ENCODE measurements around the gene LMAN2.

The LMAN2 gene

DNA sequence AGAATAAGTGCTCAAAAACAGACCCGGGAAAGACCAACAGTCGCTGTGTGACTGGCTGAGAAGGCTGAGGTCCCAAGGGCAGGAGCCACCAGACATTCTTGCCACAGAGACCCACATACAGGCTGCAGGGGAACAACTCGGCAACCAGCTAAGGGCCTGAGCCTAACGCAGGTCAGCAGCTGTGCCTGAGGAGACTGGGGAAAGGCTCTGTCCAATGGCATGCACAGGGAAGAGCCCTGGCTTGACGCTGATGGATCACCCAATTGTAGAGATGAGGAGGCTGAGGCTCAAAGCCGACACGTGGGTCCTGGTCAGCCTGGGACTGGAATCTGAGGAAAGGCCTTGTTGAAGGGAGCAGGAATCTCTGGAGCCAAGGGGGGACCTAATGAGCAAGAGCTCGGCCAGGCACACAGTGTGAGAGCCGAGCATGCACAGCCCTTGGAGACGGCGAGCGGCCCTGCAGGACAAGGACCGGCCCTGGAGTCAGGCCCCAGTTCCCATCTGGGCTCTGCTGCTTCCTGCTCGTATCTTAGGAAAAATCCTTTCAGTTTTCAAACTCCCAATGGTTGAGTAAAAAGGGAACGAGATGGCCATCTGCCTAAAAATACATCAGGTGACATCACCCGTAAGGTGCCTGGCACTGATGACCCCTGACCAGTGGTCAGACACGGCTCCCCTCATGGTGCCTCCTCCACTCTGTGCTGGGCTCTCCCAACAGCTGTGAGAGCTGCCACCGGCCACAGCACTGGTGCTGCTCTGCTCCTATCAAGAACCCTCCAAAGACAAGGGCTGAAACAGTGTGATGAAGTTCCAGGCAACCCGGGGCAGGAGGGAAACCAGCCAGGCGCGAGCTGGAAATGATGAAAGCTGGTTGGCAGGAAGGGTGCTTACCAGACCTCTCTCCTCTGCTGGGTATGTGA is 16.4 kb downstream of the LMAN2 start:
- H3K4me3 ChIP-seq, result no peak overlapping the region
- no peak for TF ChIP-seq CTCF (IDR thresholded peaks at IDR 0.05)
- peaks cover 59 to 98% (median 83%) of the 10 kb centered on the region in 3 donors for H3K36me3 ChIP-seq
- intact Hi-C loops (cut with DNase I; ENCODE audit: low total_unique reads), result loop anchor here (1.0 kb wide), 1 partner anchor 12 kb away; no protein-coding TSS in a partner anchor
- H3K9me3 ChIP-seq, result no peaks in the 10 kb centered on the region
- H3K27me3 ChIP-seq, result no peaks in the 10 kb centered on the region
- DNase-seq, result no peak
- peaks cover 0 to 10% (median 0%) of the 10 kb centered on the region in 4 donors for H3K4me1 ChIP-seq
- no peak overlapping the region for H3K27ac ChIP-seq

- TF ChIP-seq CTCF (IDR thresholded peaks at IDR 0.05), result no peak
- H3K27ac ChIP-seq, result no peak overlapping the region
- no peak for DNase-seq
- peaks cover 0 to 8% (median 0%) of the 10 kb centered on the region in 4 donors for H3K4me1 ChIP-seq
- no peaks in the 10 kb centered on the region for H3K9me3 ChIP-seq
- H3K4me3 ChIP-seq, result no peak overlapping the region
- peaks cover 59 to 100% (median 86%) of the 10 kb centered on the region in 3 donors for H3K36me3 ChIP-seq
- H3K27me3 ChIP-seq, result no peaks in the 10 kb centered on the region
- intact Hi-C loops (cut with DNase I; ENCODE audit: low total_unique reads), result loop anchor here (1.0 kb wide), 1 partner anchor 11 kb away; no protein-coding TSS in a partner anchor
Observed at GRCh38 chr5:177334155-177334551, 17.3 kb downstream of the LMAN2 start.

GRCh38 chr5:177333420-177334154 is 17.9 kb downstream of the LMAN2 start:
- intact Hi-C loops (cut with DNase I; ENCODE audit: low total_unique reads), result loop anchor here (1.0 kb wide), 1 partner anchor 10 kb away; no protein-coding TSS in a partner anchor
- TF ChIP-seq CTCF (IDR thresholded peaks at IDR 0.05), result no peak

DNA sequence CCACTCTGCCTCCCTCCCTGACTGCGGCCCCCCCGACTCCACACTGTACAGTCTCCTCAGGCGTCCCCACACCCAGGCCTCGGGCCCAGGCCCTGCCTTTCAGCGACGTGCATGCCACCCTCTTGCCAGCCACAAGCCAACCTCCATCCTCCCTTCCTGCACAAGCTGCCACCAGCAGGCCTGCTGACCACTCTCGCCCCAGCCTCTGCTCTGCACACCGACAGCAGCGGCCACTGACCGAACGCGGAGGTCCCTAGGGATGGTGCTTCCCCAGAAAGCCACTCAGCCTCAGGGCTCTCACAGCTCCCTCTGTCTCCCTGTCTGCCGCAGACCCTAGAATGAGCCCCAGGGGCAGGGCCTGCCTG is 18.6 kb downstream of the LMAN2 start:
- Histone ChIP-seq H3K27ac (no peak overlapping the region), H3K4me1 (peaks cover 0 to 4% (median 1%) of the 10 kb centered on the region in 4 donors), H3K36me3 (peaks cover 58 to 100% (median 77%) of the 10 kb centered on the region in 3 donors), H3K4me3 (no peak overlapping the region), H3K27me3 (no peaks in the 10 kb centered on the region), H3K9me3 (no peaks in the 10 kb centered on the region)
- TF ChIP-seq CTCF (IDR thresholded peaks at IDR 0.05), result no peak
- DNase-seq, result no peak
- intact Hi-C loops (cut with DNase I; ENCODE audit: low total_unique reads), result no loop called here

More at GRCh38 chr5:177333420-177334154, 17.9 kb downstream of the LMAN2 start:
- DNase-seq, result no peak
- Histone ChIP-seq H3K4me3 (no peak overlapping the region), H3K4me1 (peaks cover 0 to 3% (median 0%) of the 10 kb centered on the region in 4 donors), H3K36me3 (peaks cover 59 to 100% (median 84%) of the 10 kb centered on the region in 3 donors), H3K27me3 (no peaks in the 10 kb centered on the region), H3K27ac (no peak overlapping the region), H3K9me3 (no peaks in the 10 kb centered on the region)

- no peak overlapping the region for H3K4me3 ChIP-seq
- no peaks in the 10 kb centered on the region for H3K9me3 ChIP-seq
- H3K36me3 ChIP-seq, result peaks cover 52 to 100% (median 71%) of the 10 kb centered on the region in 3 donors
- intact Hi-C loops (cut with DNase I; ENCODE audit: low total_unique reads), result no loop called here
- no peak for TF ChIP-seq CTCF (IDR thresholded peaks at IDR 0.05)
- H3K4me1 ChIP-seq, result peaks cover 0 to 4% (median 1%) of the 10 kb centered on the region in 4 donors
- DNase-seq, result no peak
- no peak overlapping the region for H3K27ac ChIP-seq
- no peaks in the 10 kb centered on the region for H3K27me3 ChIP-seq
Observed at GRCh38 chr5:177332031-177332895, 19.2 kb downstream of the LMAN2 start.

Data from tibial artery (tissue), 4 donors.